ENCODE data around the gene RAB3D.

RAB3D gene

DNA sequence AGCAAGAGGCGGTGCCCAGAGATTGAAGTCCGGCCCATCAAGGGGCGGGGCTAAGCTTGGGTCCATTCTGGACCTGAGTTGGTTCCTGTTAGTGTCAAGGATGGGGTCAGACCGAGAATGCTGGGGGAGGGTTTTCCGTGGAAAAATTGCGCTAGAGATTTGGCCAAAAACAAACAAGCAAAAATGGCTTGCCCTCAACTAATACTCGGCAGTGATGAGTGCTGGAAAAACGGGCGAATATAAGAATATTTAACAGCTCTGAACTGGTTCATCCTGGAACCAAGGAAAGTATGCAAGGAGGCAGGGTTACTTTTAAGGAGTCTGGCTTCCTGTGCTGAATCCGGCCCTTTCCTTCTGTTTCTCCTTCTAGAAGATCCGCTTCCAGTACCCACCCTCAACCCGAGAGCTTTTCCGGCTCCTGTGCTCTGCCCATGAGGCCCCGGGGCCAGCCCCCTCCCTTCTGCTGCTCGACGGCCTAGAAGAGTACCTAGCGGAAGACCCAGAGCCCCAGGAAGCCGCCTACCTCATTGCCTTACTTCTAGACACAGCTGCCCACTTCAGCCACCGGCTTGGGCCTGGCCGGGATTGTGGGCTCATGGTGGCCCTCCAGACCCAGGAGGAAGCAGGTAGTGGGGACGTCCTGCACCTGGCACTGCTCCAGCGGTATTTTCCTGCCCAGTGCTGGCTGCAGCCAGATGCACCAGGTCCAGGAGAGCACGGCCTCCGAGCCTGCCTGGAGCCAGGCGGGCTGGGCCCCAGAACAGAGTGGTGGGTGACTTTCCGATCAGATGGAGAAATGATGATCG lies 35.9 kb upstream of the RAB3D start:
- Mint-ChIP-seq H3K27me3 (no peaks in the 10 kb centered on the region), H3K4me1 (ENCODE audit: low read depth in 2 of 2) (peaks cover 19 to 21% of the 10 kb centered on the region in 2 donors), H3K27ac (no peak overlapping the region), H3K4me3 (no peak overlapping the region), H3K9me3 (no peaks in the 10 kb centered on the region), H3K36me3 (ENCODE audit: insufficient read depth) (peaks cover 3% of the 10 kb centered on the region)
- peak; percentile 51 for ATAC-seq (replicated peaks)
- peak; percentile 63 to 71 (median 69) for DNase-seq

DNA sequence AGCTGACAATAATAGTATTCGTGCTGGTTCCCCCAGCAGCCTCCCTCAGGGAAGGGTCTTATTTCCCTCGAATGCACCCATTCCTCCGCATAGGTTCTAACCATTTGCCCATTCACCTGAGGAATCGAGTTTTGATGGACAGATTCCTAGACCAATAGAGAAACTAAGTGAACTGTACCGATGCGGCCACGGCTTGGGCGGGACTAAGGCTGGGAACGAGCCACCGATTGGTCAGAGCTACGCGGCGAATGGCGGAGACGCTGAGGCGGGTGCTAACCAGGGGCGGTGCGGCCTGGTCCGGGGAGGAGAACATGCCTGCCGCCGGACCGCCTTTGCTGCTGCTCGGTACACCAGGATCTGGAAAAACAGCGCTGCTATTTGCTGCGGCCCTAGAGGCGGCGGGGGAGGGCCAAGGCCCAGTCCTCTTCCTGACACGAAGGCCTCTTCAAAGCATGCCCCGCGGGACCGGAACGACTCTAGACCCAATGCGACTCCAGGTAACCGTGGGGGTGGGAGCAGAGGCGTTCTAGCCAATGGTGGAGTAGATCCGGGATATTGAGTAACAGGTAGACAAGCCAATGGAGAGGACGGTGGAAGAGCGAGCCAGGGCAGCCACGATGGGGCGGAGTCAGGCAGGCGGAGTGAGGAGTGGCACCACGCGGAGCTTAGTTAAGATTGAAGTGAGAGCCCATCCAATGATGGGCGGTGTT lies 35.1 kb upstream of the RAB3D start, which contains the start of gene SWSAP1:
Gene SWSAP1, plus strand, starts transcription at position 234 of the 710 bp plus-strand sequence. Its CDS starts 15 bp downstream, at position 249.
- H3K36me3 Mint-ChIP-seq (ENCODE audit: insufficient read depth), result peaks cover 3% of the 10 kb centered on the region
- ATAC-seq (replicated peaks), result peak; percentile 88

DNA sequence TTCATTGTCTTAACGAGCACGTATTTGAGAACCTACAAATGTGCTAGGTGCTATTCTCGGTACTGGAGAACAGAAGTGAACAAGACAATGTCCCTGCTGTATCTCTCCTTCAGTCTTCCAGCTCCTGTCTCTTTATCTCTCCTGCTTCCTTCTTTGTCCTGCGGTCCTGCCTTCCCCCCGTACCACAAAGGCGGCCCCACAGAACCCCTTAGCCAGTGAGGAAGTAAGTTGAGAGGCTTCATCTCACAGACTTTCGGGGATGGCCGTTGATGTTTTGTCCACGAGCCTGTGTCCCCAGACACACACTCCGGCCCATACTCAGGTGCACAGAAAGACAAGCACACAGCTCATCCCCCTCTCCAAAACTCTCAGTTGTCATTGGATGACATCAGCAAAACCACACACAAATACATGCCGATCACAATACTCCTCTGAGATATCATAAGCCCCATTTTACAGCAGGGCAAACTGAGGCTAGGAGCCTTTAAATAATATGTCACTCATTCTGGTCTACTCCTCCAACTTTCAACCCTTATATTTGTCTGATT lies 34.5 kb upstream of the RAB3D start:
- Mint-ChIP-seq H3K9me3 (no peaks in the 10 kb centered on the region), H3K27ac (no peak overlapping the region), H3K4me1 (ENCODE audit: low read depth in 2 of 2) (peaks cover 13 to 17% of the 10 kb centered on the region in 2 donors), H3K27me3 (no peaks in the 10 kb centered on the region), H3K4me3 (no peak overlapping the region), H3K36me3 (ENCODE audit: insufficient read depth) (peaks cover 6% of the 10 kb centered on the region)
- DNase-seq, result no peak
- ATAC-seq (replicated peaks), result no peak

More for the DNA sequence above, 35.1 kb upstream of the RAB3D start, which contains the start of gene SWSAP1:
- no peaks in the 10 kb centered on the region for H3K27me3 Mint-ChIP-seq
- no peak within 1 kb of the TSS for H3K27ac Mint-ChIP-seq
- peak within 1 kb of the TSS in 1 of 2 donors; percentile 0 for H3K4me3 Mint-ChIP-seq
- H3K4me1 Mint-ChIP-seq (ENCODE audit: low read depth in 2 of 2), result peaks cover 13 to 17% of the 10 kb centered on the region in 2 donors
- H3K9me3 Mint-ChIP-seq, result no peaks in the 10 kb centered on the region
- peak; percentile 94 to 96 (median 95) for DNase-seq

DNA sequence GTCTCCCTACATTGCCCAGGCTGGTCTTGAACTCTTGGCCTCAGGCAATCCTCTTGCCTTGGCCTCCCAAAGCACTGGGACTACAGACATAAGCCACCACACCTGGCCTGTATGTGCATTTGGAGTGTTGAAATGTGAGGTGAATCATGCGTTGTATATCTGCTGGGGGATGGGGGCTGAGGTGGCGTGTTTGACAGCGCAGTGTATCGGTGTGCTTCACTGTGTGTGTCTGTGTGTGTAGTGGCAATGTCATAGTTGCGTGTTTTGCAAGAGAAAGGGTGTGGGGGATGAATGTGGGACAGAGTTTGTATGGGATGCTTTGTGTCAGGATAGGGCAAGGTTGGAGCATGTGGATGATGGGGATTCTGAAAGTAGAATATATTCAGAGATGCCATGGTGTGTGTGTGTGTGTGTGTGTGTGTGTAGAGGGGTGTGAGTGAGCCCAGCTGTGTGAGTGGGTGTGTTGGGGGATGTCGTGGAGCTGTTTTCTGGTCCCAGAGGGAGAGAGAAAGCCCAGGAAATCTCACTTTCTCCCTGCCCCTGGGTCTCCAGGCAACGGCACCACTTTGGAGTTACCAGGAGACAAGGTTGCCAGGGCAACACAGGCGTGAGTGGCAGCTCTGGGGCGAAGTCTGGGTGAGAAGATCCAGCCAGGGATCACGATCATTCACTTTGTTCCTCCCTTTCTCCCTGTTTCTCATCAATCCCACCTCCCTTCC lies 33.9 kb upstream of the RAB3D start:
- peaks cover 6% of the 10 kb centered on the region for H3K36me3 Mint-ChIP-seq (ENCODE audit: insufficient read depth)
- no peak overlapping the region for H3K27ac Mint-ChIP-seq
- H3K4me1 Mint-ChIP-seq (ENCODE audit: low read depth in 2 of 2), result peaks cover 13 to 17% of the 10 kb centered on the region in 2 donors

DNA sequence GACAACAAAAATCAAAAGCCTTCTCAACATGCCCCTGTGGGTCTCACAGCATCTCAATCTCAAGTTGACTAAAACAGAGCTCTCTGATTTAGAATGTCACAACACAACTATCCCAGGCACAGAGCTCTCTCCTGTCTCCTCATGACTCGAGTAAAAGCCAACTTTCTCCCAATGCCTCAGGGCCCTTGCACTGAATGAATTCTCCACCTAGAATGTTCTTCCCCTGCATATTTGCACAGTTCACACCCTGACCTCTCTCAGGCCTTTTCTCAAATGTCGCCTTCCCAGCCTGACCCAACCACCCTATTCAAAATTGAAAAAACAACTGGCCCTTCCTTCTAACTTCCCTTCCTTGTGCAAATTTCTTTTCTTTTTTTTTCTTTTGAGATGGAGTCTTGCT lies 31.3 kb upstream of the RAB3D start:
- no peaks in the 10 kb centered on the region for H3K9me3 Mint-ChIP-seq
- ATAC-seq (replicated peaks), result no peak
- H3K27me3 Mint-ChIP-seq, result no peaks in the 10 kb centered on the region
- H3K27ac Mint-ChIP-seq, result no peak overlapping the region
- H3K36me3 Mint-ChIP-seq (ENCODE audit: insufficient read depth), result peaks cover 6% of the 10 kb centered on the region
- H3K4me1 Mint-ChIP-seq (ENCODE audit: low read depth in 2 of 2), result peaks cover 3 to 8% of the 10 kb centered on the region in 2 donors
- DNase-seq, result no peak
- no peak overlapping the region for H3K4me3 Mint-ChIP-seq

More for the DNA sequence above, 33.9 kb upstream of the RAB3D start:
- H3K27me3 Mint-ChIP-seq, result no peaks in the 10 kb centered on the region
- DNase-seq (no peak), ATAC-seq (replicated peaks) (no peak)
- peak overlapping the region in 1 of 2 donors; percentile 0 for H3K4me3 Mint-ChIP-seq
- no peaks in the 10 kb centered on the region for H3K9me3 Mint-ChIP-seq

DNA sequence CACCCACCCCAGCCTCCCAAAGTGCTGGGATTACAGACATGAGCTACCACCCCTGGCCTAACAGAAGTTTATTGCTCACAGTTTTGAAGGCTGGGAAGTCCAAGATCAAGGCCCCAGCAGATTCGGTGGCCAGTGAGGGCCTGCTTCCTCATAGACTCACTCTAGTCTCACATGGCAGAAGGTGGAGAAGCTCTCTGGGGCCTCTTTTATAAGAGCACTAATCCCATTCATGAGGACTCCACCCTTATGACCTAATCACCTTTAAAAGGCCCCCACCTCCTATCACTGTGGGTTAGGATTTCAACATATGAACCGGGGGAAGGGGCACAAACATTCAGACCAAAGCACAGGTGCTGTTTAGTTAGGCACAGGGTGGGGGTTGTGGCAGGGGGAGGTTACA lies 28.1 kb upstream of the RAB3D start:
- Mint-ChIP-seq H3K4me3 (no peak overlapping the region), H3K36me3 (ENCODE audit: insufficient read depth) (peaks cover 10% of the 10 kb centered on the region), H3K9me3 (no peaks in the 10 kb centered on the region), H3K4me1 (ENCODE audit: low read depth in 2 of 2) (peaks cover 0 to 4% of the 10 kb centered on the region in 2 donors), H3K27me3 (no peaks in the 10 kb centered on the region), H3K27ac (no peak overlapping the region)
- ATAC-seq (replicated peaks) (no peak), DNase-seq (no peak)

DNA sequence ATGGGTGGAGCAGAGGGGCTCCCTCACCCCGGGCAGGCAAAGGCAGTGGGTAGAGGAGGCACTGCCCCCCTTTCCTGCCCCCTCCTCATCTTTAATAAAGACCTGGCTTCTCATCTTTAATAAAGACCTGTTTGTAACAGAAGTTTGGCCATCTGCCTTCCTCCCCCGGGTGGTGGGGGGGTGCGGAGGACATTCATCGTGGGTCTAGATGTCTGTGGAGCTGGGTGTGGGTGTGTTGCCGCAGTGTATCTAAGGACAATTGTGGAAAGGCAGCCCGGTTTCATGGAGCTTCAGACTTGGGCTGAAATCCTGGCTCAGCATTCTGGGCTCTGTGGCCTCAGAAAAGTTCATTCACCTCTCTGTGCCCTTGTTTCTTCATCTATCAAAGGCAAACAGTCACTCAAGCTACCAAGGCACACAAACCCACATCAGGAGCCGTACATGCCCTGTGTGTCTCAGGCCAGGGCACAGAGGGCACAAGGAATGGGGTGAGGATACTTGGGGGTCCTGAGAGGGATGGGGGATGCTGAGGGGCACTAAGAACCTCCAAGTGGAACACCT lies 26.2 kb upstream of the RAB3D start:
- H3K4me1 Mint-ChIP-seq (ENCODE audit: low read depth in 2 of 2), result peaks cover 2 to 4% of the 10 kb centered on the region in 2 donors

DNA sequence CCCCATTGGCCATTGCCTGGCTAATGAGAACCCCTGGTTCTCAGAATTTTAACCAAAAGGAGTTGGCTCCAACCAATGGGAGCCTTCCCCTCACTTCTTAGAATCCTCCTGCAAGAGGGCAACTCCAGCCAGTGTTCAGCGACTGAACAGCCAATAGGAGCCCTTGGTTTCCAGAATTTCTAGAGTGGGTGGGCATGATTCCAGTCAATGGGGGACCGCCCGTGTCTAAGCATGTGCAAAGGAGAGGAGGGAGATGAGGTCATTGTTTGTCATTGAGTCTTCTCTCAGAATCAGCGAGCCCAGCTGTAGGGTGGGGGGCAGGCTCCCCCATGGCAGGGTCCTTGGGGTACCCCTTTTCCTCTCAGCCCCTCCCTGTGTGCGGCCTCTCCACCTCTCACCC lies 25.5 kb upstream of the RAB3D start:
- peaks cover 16% of the 10 kb centered on the region for H3K36me3 Mint-ChIP-seq (ENCODE audit: insufficient read depth)
- DNase-seq, result no peak
- no peak overlapping the region for H3K4me3 Mint-ChIP-seq
- H3K27me3 Mint-ChIP-seq, result no peaks in the 10 kb centered on the region
- H3K9me3 Mint-ChIP-seq, result no peaks in the 10 kb centered on the region
- no peak for ATAC-seq (replicated peaks)
- no peak overlapping the region for H3K27ac Mint-ChIP-seq
- peaks cover 2 to 4% of the 10 kb centered on the region in 2 donors for H3K4me1 Mint-ChIP-seq (ENCODE audit: low read depth in 2 of 2)

More for the DNA sequence above, 26.2 kb upstream of the RAB3D start:
- Mint-ChIP-seq H3K36me3 (ENCODE audit: insufficient read depth) (peaks cover 13% of the 10 kb centered on the region), H3K27me3 (no peaks in the 10 kb centered on the region), H3K4me3 (no peak overlapping the region), H3K27ac (no peak overlapping the region), H3K9me3 (no peaks in the 10 kb centered on the region)
- ATAC-seq (replicated peaks) (no peak), DNase-seq (no peak)

DNA sequence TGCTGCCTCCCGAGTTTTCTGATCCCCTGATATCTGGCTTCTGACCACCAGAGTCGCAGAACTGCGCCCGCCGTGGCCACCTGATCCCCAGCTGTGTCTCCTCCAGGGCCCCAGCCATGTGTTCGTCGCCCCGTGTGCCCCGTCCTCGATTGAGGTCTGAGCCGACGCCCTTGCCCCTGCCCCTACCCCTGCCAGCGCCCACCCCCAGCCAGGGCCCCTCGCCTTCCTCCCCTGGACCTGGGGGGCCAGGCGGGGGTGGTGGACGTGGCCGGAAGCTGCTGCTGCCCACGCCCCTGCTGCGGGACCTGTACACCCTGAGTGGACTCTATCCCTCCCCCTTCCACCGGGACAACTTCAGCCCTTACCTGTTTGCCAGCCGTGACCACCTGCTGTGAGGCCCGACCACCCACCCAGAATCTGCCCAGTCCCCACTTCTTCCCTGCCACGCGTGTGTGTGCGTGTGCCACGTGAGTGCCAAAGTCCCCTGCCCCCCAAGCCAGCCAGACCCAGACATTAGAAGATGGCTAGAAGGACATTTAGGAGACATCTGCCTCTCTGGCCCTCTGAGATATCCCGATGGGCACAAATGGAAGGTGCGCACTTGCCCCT lies 24.9 kb upstream of the RAB3D start:
- DNase-seq, result no peak
- no peak for ATAC-seq (replicated peaks)
- H3K36me3 Mint-ChIP-seq (ENCODE audit: insufficient read depth), result peaks cover 14% of the 10 kb centered on the region
- H3K27ac Mint-ChIP-seq, result no peak overlapping the region
- H3K4me1 Mint-ChIP-seq (ENCODE audit: low read depth in 2 of 2), result peaks cover 2 to 4% of the 10 kb centered on the region in 2 donors
- no peak overlapping the region for H3K4me3 Mint-ChIP-seq
- no peaks in the 10 kb centered on the region for H3K9me3 Mint-ChIP-seq
- no peaks in the 10 kb centered on the region for H3K27me3 Mint-ChIP-seq

DNA sequence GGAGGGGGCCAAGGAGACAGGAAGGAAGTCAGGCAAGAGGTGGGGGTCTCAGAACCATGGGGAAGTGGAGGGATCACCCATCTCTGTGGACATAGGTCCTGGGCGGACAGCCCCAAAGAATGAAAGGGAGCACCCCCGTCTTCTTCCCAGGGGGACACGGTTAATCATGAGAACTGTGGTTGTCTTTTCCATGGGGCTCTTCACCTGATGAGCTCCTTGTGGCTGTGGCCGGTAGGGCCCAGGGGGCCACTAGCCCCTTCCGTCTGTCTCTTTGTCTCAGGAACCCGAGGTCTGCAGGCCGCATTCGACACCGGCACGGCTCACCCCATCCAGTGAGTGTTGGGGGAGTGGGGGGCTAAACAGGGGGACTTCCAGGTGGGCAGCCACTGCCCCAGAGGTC lies 24.4 kb upstream of the RAB3D start:
- Mint-ChIP-seq H3K27ac (no peak overlapping the region), H3K4me1 (ENCODE audit: low read depth in 2 of 2) (peaks cover 2 to 4% of the 10 kb centered on the region in 2 donors), H3K9me3 (no peaks in the 10 kb centered on the region), H3K4me3 (no peak overlapping the region), H3K36me3 (ENCODE audit: insufficient read depth) (peaks cover 12% of the 10 kb centered on the region), H3K27me3 (no peaks in the 10 kb centered on the region)
- DNase-seq, result no peak
- ATAC-seq (replicated peaks), result no peak

DNA sequence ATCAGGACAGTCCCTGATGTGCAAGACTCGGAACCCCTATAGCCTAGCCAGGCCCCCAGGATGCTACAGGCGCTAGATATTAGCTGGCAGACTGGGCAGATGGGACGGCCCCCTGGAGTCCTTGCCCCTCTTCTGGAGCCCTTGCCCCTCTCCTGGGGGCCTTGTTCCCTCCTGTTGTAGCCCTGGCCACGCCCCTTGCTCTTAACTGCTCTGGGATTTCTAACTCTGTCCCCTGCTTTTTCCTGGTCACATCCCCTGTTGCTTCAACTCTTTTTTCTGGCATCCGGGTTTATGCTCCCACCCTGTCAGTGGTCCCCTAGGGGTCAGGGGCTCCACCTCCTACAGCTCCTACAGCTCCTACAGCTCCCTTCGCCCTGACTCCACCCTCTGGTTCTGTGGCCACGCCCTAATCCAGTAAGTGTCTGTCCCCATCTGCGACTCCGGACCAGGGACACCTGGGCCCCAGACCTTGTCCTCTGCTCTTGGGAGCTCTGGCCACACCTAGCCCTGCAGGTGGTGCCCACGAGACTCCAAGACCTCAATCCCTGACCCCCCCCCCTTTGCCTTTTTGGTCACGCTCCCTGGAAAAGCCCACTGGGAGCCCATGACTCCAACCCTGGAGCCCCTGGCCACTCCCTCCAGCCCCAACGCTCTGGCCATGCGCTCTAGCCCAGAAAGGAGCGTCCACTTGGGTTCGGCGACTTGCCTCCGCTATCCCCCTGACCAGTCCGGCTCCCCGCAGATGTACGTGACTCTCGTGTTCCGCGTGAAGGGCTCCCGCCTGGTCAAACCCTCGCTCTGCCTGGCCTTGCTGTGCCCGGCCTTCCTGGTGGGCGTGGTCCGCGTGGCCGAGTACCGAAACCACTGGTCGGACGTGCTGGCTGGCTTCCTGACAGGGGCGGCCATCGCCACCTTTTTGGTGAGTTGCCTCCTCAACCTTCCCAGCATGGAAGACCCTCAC lies 22.6 kb upstream of the RAB3D start:
- Mint-ChIP-seq H3K27me3 (no peaks in the 10 kb centered on the region), H3K36me3 (ENCODE audit: insufficient read depth) (peaks cover 15% of the 10 kb centered on the region), H3K4me1 (ENCODE audit: low read depth in 2 of 2) (peaks cover 2 to 4% of the 10 kb centered on the region in 2 donors), H3K4me3 (no peak overlapping the region), H3K27ac (peak overlapping the region in 1 of 2 donors; percentile 62), H3K9me3 (no peaks in the 10 kb centered on the region)
- no peak for DNase-seq
- no peak for ATAC-seq (replicated peaks)

Data from effector memory CD8-positive, alpha-beta T cell (primary cell).